Measurements from ENCODE around the gene CHKB.

- TF ChIP-seq CTCF (conservative IDR thresholded peaks at IDR 0.05 in 1 of 2, IDR thresholded peaks at IDR 0.05 in 1 of 2; ENCODE audit: low read depth in 1 of 2, low read length in 2 of 2) (no peak), EZH2 (IDR thresholded peaks at IDR 0.05; ENCODE audit: low read length, missing control alignments) (no peak)
Observed at GRCh38 chr22:50573491-50574382, 8.9 kb downstream of the CHKB start.

Data from fibroblast of lung (primary cell).